Pulmonary artery endothelial cell (primary cell): Measurements from ENCODE around the gene SKAP2. TPM values are rescaled to one million over a fixed set of nuclear protein-coding genes. Genes with fewer than 3 reads are reported as not detected.
A peak's percentile ranks its signal among the peaks of the same experiment; 100 is the strongest.

Experiments used
- DNase-seq: peaks from one replicate; pipeline ENCODE4 v3.0.0-alpha.2; 2011; ENCODE audit warnings: low read depth, low spot score
- total RNA-seq: library from RNA; depleted of rRNA; stranded (reverse); fragments of >200 nt; gene quantifications from 2 replicates; pipeline ENCODE4 v1.2.3, GENCODE V29; 2014

Gene SKAP2, protein sequence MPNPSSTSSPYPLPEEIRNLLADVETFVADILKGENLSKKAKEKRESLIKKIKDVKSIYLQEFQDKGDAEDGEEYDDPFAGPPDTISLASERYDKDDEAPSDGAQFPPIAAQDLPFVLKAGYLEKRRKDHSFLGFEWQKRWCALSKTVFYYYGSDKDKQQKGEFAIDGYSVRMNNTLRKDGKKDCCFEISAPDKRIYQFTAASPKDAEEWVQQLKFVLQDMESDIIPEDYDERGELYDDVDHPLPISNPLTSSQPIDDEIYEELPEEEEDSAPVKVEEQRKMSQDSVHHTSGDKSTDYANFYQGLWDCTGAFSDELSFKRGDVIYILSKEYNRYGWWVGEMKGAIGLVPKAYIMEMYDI
- total RNA-seq, result 6.7 and 15.1 TPM in 2 replicates

DNA sequence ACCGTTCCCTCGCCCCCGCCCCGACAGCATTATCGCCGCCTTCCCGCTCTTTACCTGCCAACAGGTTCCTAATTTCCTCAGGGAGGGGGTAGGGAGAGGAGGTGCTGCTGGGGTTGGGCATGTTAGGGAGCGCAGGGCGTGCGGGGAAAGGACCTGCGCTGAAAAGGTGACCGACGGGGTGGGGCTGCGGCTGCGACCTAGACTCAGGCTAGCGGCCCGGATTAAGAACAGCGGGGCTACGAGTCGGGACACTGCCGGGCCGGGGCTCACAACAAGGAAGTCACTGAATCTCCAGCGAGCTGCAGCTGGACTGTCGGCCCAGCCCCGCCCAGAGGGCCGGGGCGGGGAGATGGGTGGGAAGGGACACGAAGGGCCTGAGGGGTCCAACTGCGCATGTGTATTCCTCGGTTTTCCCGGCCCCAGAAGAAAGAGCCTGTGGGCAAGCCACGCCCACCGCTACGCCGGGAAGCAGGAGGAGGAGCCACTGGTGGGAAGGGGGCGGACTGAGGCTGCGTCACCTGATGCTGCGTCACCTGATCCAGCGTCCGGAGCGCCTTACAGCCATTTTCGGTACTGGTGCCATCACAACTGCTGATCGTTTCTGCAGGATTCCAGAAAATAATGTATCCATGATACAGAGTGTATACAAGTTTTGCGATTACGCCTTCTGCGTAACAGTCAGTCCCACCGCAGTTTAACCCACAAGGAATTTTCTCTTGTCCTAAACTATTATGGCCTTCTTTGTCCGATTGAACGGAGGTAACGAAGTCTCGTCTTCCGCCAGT lies at the start of gene SKAP2:
Gene SKAP2 (minus strand): TSS at position 282 of the 785 bp plus-strand sequence. CDS start 161 bp downstream, at position 121.
- DNase-seq, result peak; percentile 95

DNA sequence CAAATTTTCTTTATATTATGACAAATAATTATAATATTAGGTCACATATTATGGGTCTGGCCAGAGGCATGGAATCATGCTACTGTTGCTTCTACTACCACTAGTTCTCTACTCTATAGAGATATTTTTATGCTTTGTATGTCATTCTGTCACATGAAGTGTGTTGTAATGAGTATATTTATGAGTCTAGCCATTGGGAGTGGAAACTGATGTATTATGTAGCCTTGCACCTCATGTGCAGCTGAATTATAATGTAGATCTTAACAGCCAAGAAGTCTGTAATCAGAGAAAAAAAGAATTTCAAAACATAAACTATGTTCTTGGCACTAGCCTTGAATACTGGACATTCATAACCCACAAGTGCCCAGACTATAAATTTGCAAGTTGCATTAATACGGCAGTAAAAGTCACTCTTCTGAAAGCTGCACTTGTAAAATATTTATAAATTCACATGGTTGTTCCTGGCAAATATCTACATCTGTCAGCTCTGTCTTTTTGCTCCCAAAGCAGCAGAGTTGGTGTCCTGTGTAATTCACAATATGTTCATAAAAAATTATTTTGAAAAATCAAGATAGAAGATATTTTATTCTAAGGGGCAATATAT lies 48.6 kb upstream of the SKAP2 start:
- no peak for DNase-seq

DNA sequence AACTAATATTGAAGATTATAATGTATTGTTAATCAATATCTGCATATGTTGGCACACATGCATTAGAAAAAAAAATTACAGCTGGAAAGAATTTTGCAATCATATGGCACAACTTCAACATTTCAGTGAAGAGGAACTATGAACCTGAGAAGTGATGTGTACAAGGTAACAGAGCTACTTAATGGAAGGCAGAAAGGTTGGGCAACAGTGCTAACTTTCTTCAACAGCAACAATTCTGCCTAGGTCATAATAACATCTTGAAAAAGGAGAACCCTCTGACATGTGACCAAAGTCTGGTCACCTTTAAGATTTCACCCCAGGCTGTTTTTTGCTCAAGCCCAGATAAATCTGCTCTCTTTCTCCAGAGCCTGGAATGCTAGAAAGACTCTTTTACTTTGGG lies 47.9 kb upstream of the SKAP2 start:
- DNase-seq, result no peak

DNA sequence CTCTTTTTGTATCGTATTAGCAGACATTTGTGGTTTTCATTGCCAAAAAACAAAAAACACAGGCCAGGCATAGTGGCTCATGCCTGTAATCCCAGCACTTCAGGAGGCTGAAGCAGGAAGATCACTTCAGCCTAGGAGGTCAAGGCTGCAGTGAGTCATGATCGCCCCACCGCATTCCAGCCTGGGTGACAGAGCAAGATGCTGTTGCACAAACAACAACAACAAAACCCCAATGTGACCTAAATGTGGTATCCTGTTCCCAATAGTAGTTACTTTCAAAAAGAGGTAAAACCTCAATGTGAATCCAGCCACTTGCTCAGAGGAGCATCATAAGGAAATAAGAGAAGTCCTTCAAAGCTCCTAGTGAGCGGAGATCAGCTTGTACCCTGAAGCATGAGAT lies 45.8 kb upstream of the SKAP2 start:
- no peak for DNase-seq

DNA sequence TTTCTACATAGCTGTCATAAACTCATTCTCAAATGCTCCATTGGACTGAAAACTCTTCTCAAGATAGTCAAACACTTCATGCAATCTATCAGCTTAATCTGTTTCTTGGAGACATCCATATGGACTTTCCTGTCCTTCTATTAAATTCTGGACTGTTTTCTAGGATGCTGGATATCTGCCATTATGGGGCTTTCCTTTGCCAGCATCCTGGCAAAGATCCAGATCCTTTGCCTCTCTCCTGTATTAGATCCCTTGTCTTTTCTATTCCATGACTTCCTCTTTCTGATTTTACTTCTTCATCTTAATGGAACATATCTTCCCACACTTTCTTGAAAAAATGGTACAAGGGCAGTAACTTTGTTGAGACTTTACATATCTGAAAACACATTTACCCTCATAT lies 35.9 kb upstream of the SKAP2 start:
- DNase-seq, result no peak

DNA sequence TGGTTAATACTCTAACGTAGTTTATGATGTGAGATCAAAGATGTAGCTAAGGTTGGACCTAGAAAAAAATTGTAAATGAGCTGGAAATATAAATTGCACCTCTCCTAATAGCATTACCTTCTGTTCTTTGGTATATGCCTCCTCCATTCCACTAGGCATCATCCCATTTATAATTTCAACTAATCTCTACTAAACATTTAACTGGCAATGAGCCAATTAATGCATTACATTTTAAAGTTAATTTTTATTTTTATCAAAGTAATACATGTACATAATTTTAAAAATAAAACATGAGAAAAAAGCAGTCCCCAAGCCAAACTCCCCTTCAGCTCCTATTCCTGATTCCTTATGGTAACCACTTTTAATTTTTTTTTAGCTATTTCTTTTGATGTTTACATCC lies 35.1 kb upstream of the SKAP2 start:
- no peak for DNase-seq

DNA sequence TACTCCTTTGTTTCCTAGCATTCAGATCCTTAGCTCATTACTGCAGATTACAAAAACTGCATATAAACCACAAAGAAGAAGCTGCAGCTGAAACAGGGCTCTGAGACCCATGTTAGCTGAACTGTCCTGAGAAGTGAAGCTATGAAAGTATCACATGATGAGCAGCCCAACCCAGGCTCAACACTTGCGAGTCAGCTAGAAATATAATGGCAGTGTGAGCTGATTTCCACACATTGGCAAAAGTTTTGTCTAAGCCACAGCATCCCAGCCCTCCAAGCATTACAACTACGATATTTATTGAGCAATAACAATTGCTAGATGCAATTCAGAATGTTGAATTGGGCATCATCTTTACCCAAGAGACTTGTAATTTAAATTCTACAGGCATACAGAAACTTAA lies 34.5 kb upstream of the SKAP2 start:
- no peak for DNase-seq

DNA sequence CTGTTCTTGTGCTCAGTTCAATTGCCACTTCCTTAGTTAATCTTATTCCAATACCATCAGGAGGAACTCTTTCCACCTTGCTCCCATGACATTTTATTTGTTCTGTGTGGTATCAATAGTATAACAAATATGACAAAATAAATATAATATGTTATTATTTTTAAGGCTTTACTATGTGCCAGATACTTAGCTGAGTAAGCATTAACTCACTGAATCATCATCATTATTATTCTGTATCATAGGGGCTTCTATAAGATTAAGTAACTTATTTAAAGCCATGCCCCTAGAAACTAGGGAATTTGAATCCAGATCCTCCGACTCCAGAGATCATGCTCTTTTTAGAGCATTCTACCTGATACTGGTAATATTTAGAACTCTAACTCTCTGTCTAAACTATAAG lies 33.5 kb upstream of the SKAP2 start:
- no peak for DNase-seq

DNA sequence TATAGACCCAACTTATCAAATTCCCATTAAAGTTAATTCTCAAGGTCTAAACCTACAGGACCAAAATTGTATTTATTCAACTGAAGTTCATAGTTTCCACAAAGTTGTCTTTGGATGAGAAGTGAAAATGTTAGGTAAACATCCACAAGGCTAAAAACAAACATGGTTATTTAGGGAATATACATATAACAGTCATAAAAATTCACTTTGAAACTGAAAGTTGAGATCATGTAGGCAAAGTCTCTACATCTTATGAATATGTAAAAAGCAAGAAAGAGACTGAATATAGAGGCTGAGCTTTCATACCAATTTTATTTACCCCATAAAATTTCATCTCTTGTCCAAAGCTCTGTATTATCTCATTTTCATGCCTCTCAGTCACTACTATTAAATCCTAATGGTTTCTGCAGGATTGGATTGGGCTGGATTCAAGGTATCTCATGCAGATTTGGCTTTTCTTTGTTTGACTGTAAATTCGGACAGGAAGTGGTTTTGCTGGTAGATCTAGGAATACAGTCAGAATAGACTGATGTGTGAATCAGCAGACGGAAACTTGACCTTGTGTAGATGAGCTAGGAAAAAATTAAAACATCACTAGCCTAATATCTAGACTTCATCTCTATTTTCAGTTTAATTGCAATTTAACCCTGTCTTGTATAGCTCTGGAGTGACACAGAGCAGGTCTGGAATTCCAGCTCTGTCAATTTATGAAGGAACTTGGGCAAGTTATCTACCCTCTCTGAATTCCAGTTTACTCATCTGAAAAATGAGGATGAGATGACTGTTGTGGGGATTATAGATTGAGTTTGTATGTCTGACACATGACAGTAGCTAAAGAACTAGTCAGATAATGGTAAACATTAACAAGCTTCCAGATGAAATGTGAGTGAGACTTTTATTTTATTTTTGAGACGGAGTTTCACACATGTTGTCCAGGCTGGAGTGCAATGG lies 27.3 kb upstream of the SKAP2 start:
- DNase-seq, result no peak

DNA sequence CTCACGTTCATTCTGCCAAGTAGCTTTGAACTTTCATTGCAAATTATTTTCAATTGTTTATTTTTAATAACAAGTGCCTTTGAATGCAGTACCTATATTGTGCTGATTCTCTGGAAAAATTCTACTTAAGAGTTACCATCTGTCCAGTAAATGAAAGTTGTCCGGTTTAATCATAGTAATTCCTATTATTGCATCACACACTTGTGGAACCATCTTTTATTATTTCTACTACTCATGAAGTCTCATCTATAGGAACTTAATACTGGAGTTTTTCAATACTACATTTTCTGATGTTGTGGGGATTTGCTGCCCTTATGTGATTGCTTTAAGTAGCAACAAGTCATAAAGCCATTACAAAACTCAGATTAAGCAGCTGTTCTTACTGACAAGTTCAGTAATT lies 16.5 kb upstream of the SKAP2 start:
- no peak for DNase-seq

DNA sequence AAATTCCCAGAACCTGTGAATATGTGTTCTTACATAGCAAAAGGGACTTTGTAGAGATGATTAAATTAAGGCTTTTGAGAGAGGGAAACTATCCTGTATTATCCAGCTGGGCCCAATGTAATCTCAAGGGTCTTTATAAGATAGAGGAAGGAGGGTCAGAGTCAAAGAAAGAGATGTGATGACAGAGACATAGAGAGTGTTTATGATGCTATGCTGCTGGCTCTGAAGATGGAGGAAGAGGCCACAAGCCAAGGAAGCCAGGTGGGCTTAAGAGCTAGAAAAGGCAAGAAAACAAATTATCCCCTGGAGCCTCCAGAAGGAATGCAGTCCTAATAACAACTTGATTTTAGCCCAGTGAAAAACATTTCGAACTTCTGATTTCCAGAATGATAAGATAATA lies 15.3 kb upstream of the SKAP2 start:
- DNase-seq, result no peak

DNA sequence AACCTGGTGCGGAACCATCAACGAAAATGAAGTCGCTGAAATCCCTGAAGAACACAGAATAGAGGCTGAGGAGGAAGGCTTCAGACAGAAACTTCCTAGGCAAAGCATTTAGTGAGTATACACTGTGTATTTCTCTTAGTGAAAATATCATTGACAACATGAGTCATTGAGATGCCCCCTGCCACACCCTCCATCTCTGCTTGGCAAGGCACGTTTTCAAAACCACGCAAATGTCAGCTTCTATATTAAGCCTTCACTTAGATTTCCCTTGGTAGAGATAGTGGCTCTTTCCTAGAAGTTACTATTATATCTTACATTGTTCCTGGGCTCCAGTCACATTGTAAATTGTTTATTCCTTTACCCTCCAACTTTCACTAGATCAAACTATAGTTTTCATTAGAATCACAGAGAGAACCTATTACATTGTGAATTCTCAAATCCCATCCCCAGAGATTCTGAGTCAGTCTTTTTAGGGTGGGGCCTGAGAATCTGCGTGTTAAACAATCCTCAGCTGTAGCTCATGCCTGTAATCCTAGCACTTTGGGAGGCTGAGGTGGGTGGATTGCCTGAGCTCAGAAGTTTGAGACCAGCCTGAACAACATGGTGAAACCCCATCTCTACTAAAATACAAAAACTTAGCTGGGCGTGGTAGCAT lies 4.6 kb upstream of the SKAP2 start:
- DNase-seq, result no peak

DNA sequence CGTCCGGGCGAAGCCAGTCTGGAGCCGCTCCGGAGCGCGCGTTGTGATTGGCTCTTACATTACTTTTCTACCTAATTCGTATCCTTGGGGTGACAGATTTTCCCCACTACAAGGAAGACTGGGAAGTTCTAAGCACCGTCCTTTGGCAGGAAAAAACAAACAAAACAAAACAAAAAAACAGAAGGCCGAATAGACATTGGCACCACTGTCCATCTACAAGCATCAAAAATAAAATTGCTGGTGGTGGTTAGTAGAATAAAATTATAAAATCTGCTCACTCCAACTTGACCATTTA lies 651 bp upstream of the SKAP2 start:
- DNase-seq, result peak; percentile 22

DNA sequence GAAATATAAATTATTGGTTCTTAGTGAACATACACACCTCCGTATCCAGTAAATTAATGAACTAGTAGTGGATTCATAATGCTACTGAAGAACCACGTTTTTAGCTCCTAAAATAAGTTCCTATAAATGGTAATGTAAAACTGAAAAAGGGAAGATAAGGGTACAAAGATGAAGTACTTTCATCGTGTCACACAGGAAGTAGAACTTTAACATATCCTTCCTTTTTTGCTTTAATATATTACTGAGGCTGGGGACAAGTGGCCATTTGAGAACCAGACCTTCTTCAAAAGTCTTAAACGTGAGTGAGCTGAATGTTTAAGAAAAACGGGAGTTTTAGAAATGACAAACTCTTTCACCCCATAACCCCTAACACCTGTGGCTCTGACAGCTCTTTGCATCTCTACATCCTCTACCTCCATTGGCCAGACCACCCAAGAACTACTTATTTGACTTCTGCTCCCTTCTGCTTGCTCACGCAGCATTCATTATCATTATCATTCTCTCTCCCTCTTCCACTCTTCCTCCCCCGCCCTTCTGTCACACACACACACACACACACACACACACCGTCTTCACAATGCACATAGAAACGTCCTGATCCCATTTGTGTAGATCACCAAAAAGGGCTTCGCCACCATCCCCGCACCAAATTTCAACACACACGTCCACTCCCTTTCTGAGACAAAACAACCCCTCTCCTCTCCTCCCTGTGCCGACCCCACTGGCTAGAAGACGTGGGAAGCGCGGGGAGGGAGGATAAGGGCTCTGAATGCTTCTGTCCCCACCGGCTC lies 677 bp downstream of the SKAP2 start:
- no peak for DNase-seq

DNA sequence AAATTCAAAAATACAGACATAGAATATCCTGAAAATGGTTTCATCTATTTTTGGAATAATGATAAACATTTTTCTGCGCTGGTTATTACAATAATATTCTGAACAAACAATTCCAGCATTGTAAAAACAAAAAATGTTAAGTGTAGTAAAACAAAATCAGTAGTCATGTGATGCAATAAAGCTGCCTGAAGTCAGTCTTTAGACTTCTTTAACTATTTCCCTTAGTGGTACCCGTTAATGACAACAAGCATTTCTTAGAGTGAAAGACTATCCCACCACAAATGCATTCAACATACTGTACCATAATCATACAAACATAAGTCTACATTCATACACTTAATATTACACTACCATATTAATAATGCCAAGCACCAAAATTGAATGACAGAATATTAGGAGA lies 1.6 kb downstream of the SKAP2 start:
- no peak for DNase-seq

DNA sequence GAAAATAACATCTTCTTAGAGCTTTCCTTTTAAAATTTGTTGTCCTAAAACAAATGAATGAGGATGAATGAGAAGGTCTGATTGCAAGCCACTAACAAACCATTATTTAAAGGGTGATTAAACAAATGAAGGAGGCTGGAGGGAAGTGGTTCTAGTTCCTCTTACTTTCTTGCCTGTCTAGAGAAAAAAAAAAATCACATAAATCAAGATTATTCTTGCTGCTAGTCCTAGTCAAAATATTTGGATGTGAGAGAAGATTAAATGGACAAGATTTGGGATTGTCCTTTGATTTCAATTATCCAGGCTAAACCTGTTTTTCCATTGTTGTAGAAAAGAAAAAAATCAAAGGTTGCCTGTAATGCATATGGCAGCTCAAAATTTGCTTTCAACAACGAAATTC lies 3.3 kb downstream of the SKAP2 start:
- no peak for DNase-seq

DNA sequence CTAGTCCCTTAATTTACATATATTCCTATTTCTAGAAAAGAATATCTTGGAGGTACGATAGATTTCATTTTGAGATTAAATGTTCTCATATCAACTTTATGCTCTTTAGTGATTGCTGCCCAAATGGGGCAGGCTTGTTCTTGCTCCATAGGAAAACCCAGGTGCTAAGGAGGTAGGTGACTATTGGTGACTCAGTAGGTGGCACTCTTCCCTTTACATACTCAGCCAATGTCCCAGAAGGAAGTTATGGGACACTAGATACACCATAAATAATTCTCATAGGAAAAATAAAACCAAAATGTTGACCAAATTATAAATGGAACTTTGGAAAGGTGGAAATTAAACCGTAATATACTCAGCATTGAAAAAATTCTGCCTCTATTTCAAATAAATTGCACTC lies 4.0 kb downstream of the SKAP2 start:
- DNase-seq, result no peak

DNA sequence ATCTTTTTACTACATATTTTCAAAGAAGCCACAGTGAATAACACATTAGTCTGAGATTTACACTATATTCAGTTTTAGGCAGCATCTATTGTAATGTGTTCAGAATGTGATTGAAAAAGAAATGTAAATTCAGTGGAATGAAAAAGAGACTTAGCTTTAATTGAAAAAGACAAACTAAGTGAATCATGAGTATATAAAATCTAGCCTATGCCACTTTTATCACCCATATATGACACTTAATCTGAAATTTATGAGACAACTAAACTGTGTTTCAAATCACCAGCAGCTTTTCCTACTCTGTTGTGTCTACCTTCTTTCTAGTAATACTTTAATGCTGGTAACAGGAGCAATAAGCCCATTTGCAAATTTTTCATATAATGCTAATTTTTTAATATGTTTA lies 4.7 kb downstream of the SKAP2 start:
- DNase-seq, result no peak

DNA sequence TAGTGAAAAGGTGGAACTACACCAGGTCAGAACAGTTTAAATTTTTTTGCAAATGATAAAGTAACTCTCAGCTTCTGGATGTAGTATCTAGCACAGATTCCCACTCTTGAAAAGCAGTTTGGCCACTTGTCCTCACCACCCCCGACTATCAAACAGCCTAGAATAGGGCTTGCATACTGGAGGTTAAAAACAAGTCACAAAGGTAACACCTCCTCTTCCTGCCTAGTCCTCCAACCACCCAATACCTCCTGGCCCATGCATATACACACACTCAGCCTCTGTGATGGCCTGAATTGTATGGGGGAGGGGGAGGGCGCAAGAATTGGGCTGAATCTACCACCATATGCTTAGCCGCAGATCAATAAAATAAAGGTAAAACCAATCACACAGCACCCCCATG lies 5.7 kb downstream of the SKAP2 start:
- no peak for DNase-seq

DNA sequence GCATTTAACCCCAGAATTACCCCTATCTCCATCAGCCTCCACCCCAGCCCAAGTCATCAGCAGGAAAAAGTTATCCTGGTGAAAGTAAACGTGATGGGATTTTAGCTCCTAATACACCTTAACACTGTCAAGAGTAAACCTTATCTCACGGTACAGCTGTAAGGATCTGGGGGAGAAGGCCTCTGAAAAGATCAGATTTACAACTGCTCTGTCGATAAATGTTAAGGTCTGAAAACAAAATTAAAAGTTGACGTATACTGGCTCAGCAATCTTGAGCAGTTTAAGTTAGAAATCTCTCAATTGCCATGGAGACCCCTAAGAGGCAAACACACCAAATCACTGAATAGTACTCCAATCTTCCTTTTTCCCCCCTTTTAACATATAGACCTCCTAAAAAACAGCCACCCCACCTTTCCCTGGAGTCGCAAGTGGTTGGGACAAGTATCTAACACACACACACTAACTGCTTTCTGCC lies 6.1 kb downstream of the SKAP2 start:
- no peak for DNase-seq
